ENCODE measurements around the gene TMEM140.
"Not testable (repeated sequence)": the region's sequence is repeated elsewhere in the genome, so short reads cannot be mapped to it uniquely, and the experiment has no call there.

TMEM140 gene

GRCh38 chr7:135206941-135207391 is 59.1 kb downstream of the TMEM140 start:
- H3K4me3 ChIP-seq (ENCODE audit: low read depth, low read length) = no peak overlapping the region
- TF ChIP-seq, protein P1, sequence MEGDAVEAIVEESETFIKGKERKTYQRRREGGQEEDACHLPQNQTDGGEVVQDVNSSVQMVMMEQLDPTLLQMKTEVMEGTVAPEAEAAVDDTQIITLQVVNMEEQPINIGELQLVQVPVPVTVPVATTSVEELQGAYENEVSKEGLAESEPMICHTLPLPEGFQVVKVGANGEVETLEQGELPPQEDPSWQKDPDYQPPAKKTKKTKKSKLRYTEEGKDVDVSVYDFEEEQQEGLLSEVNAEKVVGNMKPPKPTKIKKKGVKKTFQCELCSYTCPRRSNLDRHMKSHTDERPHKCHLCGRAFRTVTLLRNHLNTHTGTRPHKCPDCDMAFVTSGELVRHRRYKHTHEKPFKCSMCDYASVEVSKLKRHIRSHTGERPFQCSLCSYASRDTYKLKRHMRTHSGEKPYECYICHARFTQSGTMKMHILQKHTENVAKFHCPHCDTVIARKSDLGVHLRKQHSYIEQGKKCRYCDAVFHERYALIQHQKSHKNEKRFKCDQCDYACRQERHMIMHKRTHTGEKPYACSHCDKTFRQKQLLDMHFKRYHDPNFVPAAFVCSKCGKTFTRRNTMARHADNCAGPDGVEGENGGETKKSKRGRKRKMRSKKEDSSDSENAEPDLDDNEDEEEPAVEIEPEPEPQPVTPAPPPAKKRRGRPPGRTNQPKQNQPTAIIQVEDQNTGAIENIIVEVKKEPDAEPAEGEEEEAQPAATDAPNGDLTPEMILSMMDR (IDR thresholded peaks at IDR 0.05; ENCODE audit: low read depth, low read length) = no peak
- in situ Hi-C loops (cut with HindIII; ENCODE audit: low sequenced_read_pairs) = no loop called here
- DNase-seq (ENCODE audit: low read depth, low spot score) = no peak

- in situ Hi-C loops (cut with HindIII; ENCODE audit: low sequenced_read_pairs) = no loop called here
- H3K4me3 ChIP-seq (ENCODE audit: low read depth, low read length) = no peak overlapping the region
- TF ChIP-seq, protein P1 (IDR thresholded peaks at IDR 0.05; ENCODE audit: low read depth, low read length) = no peak
- no peak for DNase-seq (ENCODE audit: low read depth, low spot score)
Measured at GRCh38 chr7:135207406-135208101, 59.7 kb downstream of the TMEM140 start.

- H3K4me3 ChIP-seq (ENCODE audit: low read depth, low read length) = no peak overlapping the region
- no peak for DNase-seq (ENCODE audit: low read depth, low spot score)
- in situ Hi-C loops (cut with HindIII; ENCODE audit: low sequenced_read_pairs) = no loop called here
- TF ChIP-seq, protein P1 (IDR thresholded peaks at IDR 0.05; ENCODE audit: low read depth, low read length) = no peak
Measured at GRCh38 chr7:135208102-135208793, 60.4 kb downstream of the TMEM140 start.

DNA sequence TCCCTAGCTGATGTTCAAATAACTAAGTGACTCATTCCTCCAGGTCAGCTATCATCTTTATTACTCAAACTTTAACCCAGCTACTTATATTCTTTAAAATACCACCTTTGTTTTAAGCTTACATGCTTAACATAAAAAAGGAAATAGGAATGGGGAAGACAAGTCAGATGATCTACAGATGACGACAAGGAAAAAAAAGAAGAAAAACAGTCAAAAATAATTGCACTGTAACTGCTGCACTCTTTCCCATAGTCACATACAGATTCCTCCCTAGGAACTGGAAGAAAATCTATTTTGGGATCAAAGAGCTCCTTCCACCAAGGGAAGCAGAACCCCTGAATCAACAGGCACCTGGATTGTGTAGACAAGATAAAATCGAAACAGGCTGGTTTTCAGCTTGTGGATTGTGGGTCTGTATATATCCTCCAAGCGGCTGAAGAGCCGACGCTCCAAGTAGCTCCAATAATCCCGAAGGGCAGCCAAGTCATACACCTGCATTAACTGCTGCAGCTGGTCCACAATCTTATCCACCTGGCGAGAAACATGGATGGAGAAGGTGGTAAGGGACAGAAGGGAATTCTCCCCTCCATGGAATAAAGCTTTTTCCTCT is 61.5 kb downstream of the TMEM140 start:
- in situ Hi-C loops (cut with HindIII; ENCODE audit: low sequenced_read_pairs) = no loop called here
- H3K4me3 ChIP-seq (ENCODE audit: low read depth, low read length) = no peak overlapping the region
- TF ChIP-seq, protein P1 (IDR thresholded peaks at IDR 0.05; ENCODE audit: low read depth, low read length) = no peak
- no peak for DNase-seq (ENCODE audit: low read depth, low spot score)

DNA sequence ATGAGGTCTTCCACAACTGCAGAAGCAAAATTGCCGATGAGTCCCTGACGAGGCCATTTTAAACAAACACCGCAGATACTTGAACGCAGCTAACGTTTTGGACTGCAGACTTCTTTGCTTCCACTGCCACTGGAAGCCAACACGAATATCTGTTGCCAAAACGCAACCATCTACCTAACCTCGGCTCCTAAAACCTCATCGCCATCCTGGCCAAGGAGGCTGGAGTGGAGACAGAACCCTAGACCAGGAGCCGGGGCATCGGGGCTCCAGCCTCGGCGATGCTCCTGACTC is 63.0 kb downstream of the TMEM140 start:
- in situ Hi-C loops (cut with HindIII; ENCODE audit: low sequenced_read_pairs) = no loop called here
- DNase-seq (ENCODE audit: low read depth, low spot score) = peak; percentile 40
- TF ChIP-seq, protein P1 (IDR thresholded peaks at IDR 0.05; ENCODE audit: low read depth, low read length) = no peak
- peak overlapping the region; percentile 64 for H3K4me3 ChIP-seq (ENCODE audit: low read depth, low read length)

- DNase-seq (ENCODE audit: low read depth, low spot score) = peak; percentile 93
- H3K4me3 ChIP-seq (ENCODE audit: low read depth, low read length) = peak within 1 kb of the TSS; percentile 64
- TF ChIP-seq, protein P1 (IDR thresholded peaks at IDR 0.05; ENCODE audit: low read depth, low read length) = peak; percentile 1
- in situ Hi-C loops (cut with HindIII; ENCODE audit: low sequenced_read_pairs) = no loop called here
Measured at GRCh38 chr7:135211179-135211945, 63.5 kb downstream of the TMEM140 start, which contains the start of gene WDR91. Gene WDR91, minus strand, starts transcription at chr7:135211526. Its CDS starts 24 bp downstream, at chr7:135211502.

DNA sequence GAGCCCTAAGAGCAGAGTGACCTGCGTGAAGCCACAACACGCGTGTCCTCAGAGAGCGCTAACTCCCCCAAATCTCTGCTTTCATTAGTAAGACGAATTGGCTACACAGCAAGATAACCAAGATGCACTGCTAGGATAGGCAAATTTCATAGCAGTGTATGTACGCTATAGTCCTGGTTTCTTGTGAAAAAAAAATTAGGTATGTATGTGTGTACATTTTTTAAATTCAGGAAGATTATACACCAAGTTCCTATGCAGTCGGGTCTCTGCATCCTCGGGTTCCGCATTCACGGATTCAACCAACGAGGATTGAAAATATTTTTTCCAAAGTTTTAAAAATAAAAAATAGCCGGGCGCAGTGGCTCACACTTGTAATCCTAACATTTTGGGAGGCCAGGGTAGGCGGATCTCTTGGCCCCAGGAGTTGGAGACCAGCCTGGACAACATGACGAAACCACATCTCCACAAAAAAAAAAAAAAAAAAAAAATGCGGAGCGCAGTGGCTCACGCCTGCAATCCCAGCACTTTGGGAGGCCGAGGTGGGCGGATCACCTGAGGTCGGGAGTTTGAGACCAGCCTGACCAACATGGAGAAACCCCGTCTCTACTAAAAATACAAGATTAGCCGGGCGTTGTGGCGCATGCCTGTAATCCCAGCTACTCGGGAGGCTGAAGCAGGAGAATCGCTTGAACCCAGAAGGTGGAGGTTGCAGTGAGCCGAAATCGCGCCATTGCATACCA is 64.2 kb downstream of the TMEM140 start:
- DNase-seq (ENCODE audit: low read depth, low spot score); in situ Hi-C loops (cut with HindIII; ENCODE audit: low sequenced_read_pairs): not testable (repeated sequence)
- peak overlapping the region; percentile 64 for H3K4me3 ChIP-seq (ENCODE audit: low read depth, low read length)
